Fibroblast of pulmonary artery (primary cell): Measurements from ENCODE around the gene MTHFSD.

Experiments used
- DNase-seq: peaks from one replicate; pipeline ENCODE4 v3.0.0-alpha.2; 2010; ENCODE audit warnings: low read depth
- H3K4me3 ChIP-seq: replicated peaks from 2 replicates; pipeline ENCODE4 v1.5.1; 2011; ENCODE audit warnings: low read depth, mild to moderate bottlenecking, control low read depth, low read length, moderate library complexity
- TF ChIP-seq, protein P1 (sequence below): IDR thresholded peaks from 2 replicates; pipeline ENCODE4 v1.5.1; 2011; ENCODE audit warnings: mild to moderate bottlenecking, control low read depth, low read length, inconsistent platforms; ENCODE audit errors: missing control alignments

The MTHFSD gene

DNA sequence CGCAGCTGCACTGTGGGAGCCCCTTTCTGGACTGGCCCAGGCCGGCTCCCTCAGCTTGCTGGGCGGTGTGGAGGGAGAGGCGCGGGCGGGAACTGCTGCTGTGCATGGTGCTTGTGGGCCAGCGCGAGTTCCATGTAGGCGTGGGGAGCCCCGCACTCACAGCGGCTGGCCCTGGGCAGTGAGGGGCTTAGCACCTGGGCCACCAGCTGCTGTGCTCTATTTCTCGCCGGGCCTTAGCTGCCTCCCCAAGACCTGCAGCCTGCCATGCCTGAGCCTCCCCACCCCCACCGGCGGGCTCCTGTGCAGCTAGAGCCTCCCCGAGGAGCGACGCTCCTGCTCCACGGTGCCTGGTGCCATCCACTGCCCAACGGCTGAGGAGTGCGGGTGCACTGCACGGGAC is 1.7 kb downstream of the MTHFSD start:
- H3K4me3 ChIP-seq: no peak overlapping the region
- TF ChIP-seq, protein P1, sequence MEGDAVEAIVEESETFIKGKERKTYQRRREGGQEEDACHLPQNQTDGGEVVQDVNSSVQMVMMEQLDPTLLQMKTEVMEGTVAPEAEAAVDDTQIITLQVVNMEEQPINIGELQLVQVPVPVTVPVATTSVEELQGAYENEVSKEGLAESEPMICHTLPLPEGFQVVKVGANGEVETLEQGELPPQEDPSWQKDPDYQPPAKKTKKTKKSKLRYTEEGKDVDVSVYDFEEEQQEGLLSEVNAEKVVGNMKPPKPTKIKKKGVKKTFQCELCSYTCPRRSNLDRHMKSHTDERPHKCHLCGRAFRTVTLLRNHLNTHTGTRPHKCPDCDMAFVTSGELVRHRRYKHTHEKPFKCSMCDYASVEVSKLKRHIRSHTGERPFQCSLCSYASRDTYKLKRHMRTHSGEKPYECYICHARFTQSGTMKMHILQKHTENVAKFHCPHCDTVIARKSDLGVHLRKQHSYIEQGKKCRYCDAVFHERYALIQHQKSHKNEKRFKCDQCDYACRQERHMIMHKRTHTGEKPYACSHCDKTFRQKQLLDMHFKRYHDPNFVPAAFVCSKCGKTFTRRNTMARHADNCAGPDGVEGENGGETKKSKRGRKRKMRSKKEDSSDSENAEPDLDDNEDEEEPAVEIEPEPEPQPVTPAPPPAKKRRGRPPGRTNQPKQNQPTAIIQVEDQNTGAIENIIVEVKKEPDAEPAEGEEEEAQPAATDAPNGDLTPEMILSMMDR: no peak
- DNase-seq: no peak

DNA sequence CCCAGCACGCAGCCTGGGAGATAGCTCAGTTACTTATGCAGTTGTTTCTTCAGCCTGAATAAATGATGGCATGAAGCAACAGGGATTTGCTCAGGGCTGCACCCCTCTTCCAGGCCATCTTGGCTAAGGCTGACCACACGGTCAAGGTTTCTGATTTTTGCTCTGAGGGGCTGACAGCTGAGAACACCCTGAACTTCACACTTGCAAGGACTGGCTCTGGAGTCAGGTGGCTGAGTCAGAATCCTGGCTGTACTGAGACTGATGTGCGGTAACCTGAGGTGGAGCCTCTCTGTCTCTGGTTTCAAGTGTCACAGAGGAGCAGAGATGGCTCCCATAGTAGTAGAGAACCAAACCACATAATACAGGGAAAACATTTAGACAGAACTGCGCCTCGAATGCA is 4.8 kb downstream of the MTHFSD start:
- TF ChIP-seq, protein P1: no peak
- H3K4me3 ChIP-seq: no peak overlapping the region
- DNase-seq: no peak

DNA sequence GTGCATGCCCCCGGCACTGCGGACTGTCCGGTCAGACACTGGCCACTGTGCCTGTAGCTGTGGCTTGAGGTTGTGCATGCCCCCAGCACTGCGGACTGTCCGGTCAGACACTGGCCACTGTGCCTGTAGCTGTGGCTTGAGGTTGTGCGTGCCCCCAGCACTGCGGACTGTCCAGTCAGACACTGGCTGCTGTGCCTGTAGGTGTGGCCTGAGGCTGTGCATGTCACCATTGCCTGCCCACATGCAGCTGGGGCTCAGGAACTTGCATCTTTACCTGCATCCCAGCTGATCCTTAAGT is 5.2 kb downstream of the MTHFSD start:
- TF ChIP-seq, protein P1: no peak
- H3K4me3 ChIP-seq: no peak overlapping the region
- DNase-seq: no peak

DNA sequence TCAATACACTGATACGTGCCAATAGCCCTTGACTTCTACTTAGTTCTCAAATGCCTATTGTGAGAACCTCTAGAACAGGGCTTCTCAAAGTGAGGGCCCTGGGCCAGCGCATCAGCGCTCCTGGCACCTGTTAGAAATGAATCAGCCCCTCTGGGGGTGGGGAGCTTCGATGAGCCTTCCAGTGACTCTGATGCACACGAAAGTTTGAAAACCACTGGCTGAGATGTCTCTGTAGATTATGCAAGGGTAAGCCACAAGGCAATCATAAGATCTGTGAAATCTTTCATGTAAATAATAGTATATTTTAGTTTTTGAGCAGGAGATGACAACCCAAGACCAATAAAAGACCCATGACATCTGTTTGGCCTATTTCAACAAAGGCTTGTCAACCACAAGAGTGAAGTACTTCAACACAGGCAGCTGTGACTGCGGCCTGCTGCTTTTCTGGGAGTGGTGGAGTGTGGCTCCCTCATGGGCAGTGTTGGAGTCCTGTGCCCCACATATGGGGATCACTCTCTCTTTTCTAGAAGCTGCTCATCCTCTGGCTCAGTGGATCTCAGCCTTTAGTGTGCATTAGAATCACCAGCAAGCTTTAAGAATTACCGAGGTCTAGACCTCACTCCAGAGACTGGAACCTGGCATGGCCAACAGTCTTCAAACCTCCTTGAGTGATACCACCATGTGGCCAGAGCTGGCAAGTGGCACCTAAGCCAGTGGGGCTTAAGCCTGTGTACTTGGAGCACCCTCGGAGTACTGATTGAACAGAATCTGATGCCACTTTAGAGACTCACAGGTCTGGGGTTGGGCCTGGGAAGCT is 5.8 kb downstream of the MTHFSD start:
- TF ChIP-seq, protein P1: no peak
- no peak for DNase-seq
- no peak overlapping the region for H3K4me3 ChIP-seq

DNA sequence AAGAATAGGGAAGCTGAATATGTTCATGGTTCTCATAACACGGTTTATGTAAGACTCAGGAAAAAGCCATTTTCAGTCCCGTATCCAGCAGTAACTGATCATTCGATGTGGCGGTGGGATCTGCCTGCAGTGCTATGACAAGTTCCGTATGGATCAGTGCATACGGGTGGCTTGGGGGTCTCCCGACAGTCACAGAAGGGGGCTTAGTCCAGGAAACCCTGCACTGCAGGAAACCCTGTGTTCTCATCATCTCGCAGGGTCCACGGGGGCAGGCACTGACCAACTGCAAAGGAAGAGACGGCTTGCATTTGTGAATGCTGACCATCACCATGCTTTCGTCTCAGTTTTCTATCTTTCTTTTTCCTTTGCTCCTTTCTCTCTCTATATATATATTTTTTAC is 7.7 kb downstream of the MTHFSD start:
- no peak overlapping the region for H3K4me3 ChIP-seq
- TF ChIP-seq, protein P1: no peak
- no peak for DNase-seq

DNA sequence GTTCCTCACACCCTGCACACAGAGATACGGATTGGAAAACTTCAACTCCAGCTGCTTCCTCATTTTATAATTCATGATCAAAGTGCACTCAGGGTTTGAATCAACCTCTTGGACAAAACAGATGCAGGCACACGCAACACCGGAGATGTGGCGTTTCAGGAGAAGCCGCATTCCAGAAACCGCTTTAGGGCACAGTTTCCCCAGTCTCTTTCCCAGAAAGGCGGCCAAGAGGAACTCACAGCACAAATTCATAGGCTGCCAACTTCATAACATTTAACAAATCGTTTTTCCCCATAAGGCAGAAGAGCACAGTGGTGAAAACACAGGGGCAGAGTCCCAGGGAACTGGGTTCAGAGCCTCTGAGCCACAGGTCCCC is 8.4 kb downstream of the MTHFSD start:
- no peak for DNase-seq
- TF ChIP-seq, protein P1: no peak
- no peak overlapping the region for H3K4me3 ChIP-seq
